H1 (cell line): Measurements from ENCODE around the gene GPD1. TPM values are rescaled to one million over a fixed set of nuclear protein-coding genes. Genes with fewer than 3 reads are reported as not detected.

ENCODE experiments used
- CTCF ChIA-PET: fragments of 300-600 bp; sonication (Branson Sonifier 250); formaldehyde crosslinking; loops from one replicate; lab custom pipeline; 2021; ENCODE audit not compliant: partially characterized antibody; lab: Charles Lee
- POLR2A ChIA-PET: fragments of 300-600 bp; sonication (Branson Sonifier 250); formaldehyde crosslinking; loops from one replicate; lab custom pipeline; 2021; ENCODE audit warnings: inconsistent platforms; ENCODE audit not compliant: partially characterized antibody; lab: Charles Lee
- DNase-seq, 2 experiments: peaks; one replicate each; pipeline versions ENCODE4 v3.0.0 to v3.0.0-alpha.2; 2010 to 2022; ENCODE audit warnings: low spot score in 2 of 2, low read depth in 1 of 2, mixed read lengths in 1 of 2
- FAIRE-seq: peaks from 2 replicates; lab custom pipeline; 2011; peaks lifted over from hg19 to GRCh38; lab: Jason Lieb, UNC
- H2AFZ ChIP-seq: 2 replicates; pipeline ENCODE4 v1.8.1; 2012; ENCODE audit warnings: low read length, inconsistent platforms
- H2AK5ac ChIP-seq: 2 replicates; pipeline ENCODE4 v1.6.1; 2013; ENCODE audit warnings: low read depth, low read length
- H2BK120ac ChIP-seq: replicated peaks from 2 replicates; pipeline ENCODE3; 2013; ENCODE audit warnings: low read depth, low read length, inconsistent platforms
- H2BK12ac ChIP-seq: 2 replicates; pipeline ENCODE4 v1.6.1; 2013; ENCODE audit warnings: low read depth, low read length
- H2BK15ac ChIP-seq: 2 replicates; pipeline ENCODE4 v1.6.1; 2013; ENCODE audit warnings: low read length
- H2BK20ac ChIP-seq: 2 replicates; pipeline ENCODE4 v1.6.1; 2013; ENCODE audit warnings: low read length
- H2BK5ac ChIP-seq: 2 replicates; pipeline ENCODE4 v1.6.1; 2013; ENCODE audit warnings: low read depth, low read length
- H3K14ac ChIP-seq: 2 replicates; pipeline ENCODE4 v1.6.1; 2013; ENCODE audit warnings: inconsistent platforms; ENCODE audit not compliant: insufficient read length
- H3K18ac ChIP-seq: 2 replicates; pipeline ENCODE4 v1.6.1; 2013; ENCODE audit warnings: low read length; ENCODE audit errors: extremely low read depth
- H3K23ac ChIP-seq: 2 replicates; pipeline ENCODE4 v1.6.1; 2013; ENCODE audit warnings: inconsistent platforms; ENCODE audit not compliant: insufficient read length
- H3K23me2 ChIP-seq: 2 replicates; pipeline ENCODE4 v1.6.1; 2013; ENCODE audit warnings: low read depth, low read length
- H3K27ac ChIP-seq: 2 replicates; pipeline ENCODE4 v1.6.1; 2011; ENCODE audit warnings: low read depth, low read length, inconsistent platforms
- H3K27me3 ChIP-seq, 4 experiments: replicated peaks in 1 of 4; 1 replicate in 1 of 4; 2 replicates in 3 of 4; pipeline versions ENCODE4 v1.6.1 to v1.8.1; 2011 to 2013; ENCODE audit warnings: low read length in 3 of 4, mild to moderate bottlenecking in 3 of 4, inconsistent platforms in 2 of 4, mixed read lengths in 2 of 4, moderate library complexity in 1 of 4; ENCODE audit not compliant: control insufficient read depth in 3 of 4, insufficient read depth in 3 of 4; ENCODE audit errors: extremely low read depth in 1 of 4
- H3K36me3 ChIP-seq, 4 experiments: 2 replicates each; pipeline versions ENCODE4 v1.6.1 to v1.8.1; 2011 to 2013; ENCODE audit warnings: mild to moderate bottlenecking in 4 of 4, low read length in 3 of 4, moderate library complexity in 2 of 4, control low read depth in 1 of 4, inconsistent platforms in 1 of 4; ENCODE audit not compliant: insufficient read depth in 4 of 4, control insufficient read depth in 2 of 4
- H3K4ac ChIP-seq: replicated peaks from 2 replicates; pipeline ENCODE3; 2013; ENCODE audit warnings: low read length, low read depth, mixed read lengths, inconsistent platforms; ENCODE audit not compliant: insufficient read length
- H3K4me1 ChIP-seq, 4 experiments: replicated peaks in 1 of 4; 1 replicate in 1 of 4; 2 replicates in 3 of 4; pipeline versions ENCODE4 v1.6.1 to v1.8.1; 2011 to 2013; ENCODE audit warnings: low read length in 3 of 4, inconsistent platforms in 2 of 4, mixed read lengths in 1 of 4; ENCODE audit not compliant: insufficient read depth in 4 of 4, control insufficient read depth in 3 of 4
- H3K4me2 ChIP-seq, 2 experiments: 2 replicates each; pipeline versions ENCODE4 v1.6.1 to v1.8.1; 2011 to 2013; ENCODE audit warnings: low read depth in 2 of 2, low read length in 2 of 2, control low read depth in 1 of 2, inconsistent platforms in 1 of 2, mild to moderate bottlenecking in 1 of 2; ENCODE audit not compliant: insufficient read depth in 1 of 2
- H3K4me3 ChIP-seq, 4 experiments: fragments of 200-600, 300-600 bp in 1 of 4; sonication (generic), shearing (Covaris generic), sonication (Bioruptor Twin) in 1 of 4; 2 replicates each; pipeline versions ENCODE4 v1.5.1 to v1.8.1; 2011 to 2016; ENCODE audit warnings: low read length in 4 of 4, low read depth in 3 of 4, control low read depth in 2 of 4, inconsistent platforms in 2 of 4, mild to moderate bottlenecking in 2 of 4, mixed read lengths in 1 of 4, moderate library complexity in 1 of 4; ENCODE audit not compliant: insufficient read depth in 2 of 4; ENCODE audit errors: extremely low read depth in 1 of 4
- H3K56ac ChIP-seq: replicated peaks from 2 replicates; pipeline ENCODE3; 2013; ENCODE audit warnings: low read depth, mild to moderate bottlenecking, mixed read lengths, low read length, inconsistent platforms; ENCODE audit not compliant: insufficient read length
- H3K79me1 ChIP-seq: 2 replicates; pipeline ENCODE4 v1.6.1; 2013; ENCODE audit warnings: low read depth, low read length, control low read depth
- H3K79me2 ChIP-seq, 2 experiments: 2 replicates each; pipeline versions ENCODE4 v1.6.1 to v1.8.1; 2012 to 2013; ENCODE audit warnings: low read length in 2 of 2, mild to moderate bottlenecking in 2 of 2, inconsistent platforms in 1 of 2; ENCODE audit not compliant: insufficient read depth in 2 of 2, control insufficient read depth in 1 of 2
- H3K9ac ChIP-seq, 4 experiments: replicated peaks in 1 of 4; 1 replicate in 1 of 4; 2 replicates in 3 of 4; pipeline versions ENCODE4 v1.6.1 to v1.8.1; 2011 to 2013; ENCODE audit warnings: low read depth in 3 of 4, low read length in 3 of 4, control low read depth in 2 of 4, mild to moderate bottlenecking in 2 of 4, moderate library complexity in 2 of 4, inconsistent platforms in 1 of 4; ENCODE audit errors: extremely low read depth in 1 of 4
- H3K9me3 ChIP-seq, 2 experiments: 2 replicates each; pipeline versions ENCODE4 v1.6.1 to v1.8.1; 2012 to 2013; ENCODE audit warnings: mild to moderate bottlenecking in 2 of 2, moderate library complexity in 2 of 2, control low read depth in 1 of 2, inconsistent platforms in 1 of 2, low read depth in 1 of 2, low read length in 1 of 2, mixed read lengths in 1 of 2; ENCODE audit not compliant: insufficient read depth in 2 of 2
- H4K20me1 ChIP-seq, 2 experiments: replicated peaks in 1 of 2; 2 replicates each; pipeline versions ENCODE3 to v1.8.1; 2011 to 2013; ENCODE audit warnings: inconsistent platforms in 2 of 2, low read length in 2 of 2, mild to moderate bottlenecking in 1 of 2; ENCODE audit not compliant: insufficient read depth in 2 of 2, control insufficient read depth in 1 of 2
- H4K5ac ChIP-seq: 2 replicates; pipeline ENCODE4 v1.6.1; 2013; ENCODE audit warnings: low read length, low read depth, mixed read lengths, inconsistent platforms; ENCODE audit not compliant: insufficient read length
- H4K8ac ChIP-seq: 2 replicates; pipeline ENCODE4 v1.8.0; 2013; ENCODE audit warnings: mild to moderate bottlenecking, moderate library complexity, low read length, inconsistent platforms; ENCODE audit not compliant: insufficient read depth; ENCODE audit errors: extremely low read depth
- H4K91ac ChIP-seq: replicated peaks from 2 replicates; pipeline ENCODE3; 2013; ENCODE audit warnings: low read length, mixed read lengths, inconsistent platforms; ENCODE audit not compliant: insufficient read length
- KDM1A ChIP-seq: fragments of 200-600, 300-600 bp; sonication (generic); IDR thresholded peaks from 2 replicates; pipeline ENCODE4 v1.7.1; 2016; ENCODE audit warnings: mild to moderate bottlenecking, low read length, borderline replicate concordance
- RXRA ChIP-seq: IDR thresholded peaks from 2 replicates; pipeline ENCODE4 v1.6.1; 2011; ENCODE audit warnings: low read depth, mild to moderate bottlenecking, low read length, moderate library complexity; ENCODE audit not compliant: insufficient read depth
- WGBS, 2 experiments: shearing (Covaris generic) in 1 of 2; methylation state at CpG; one replicate each; pipeline versions ENCODE4 v1.1.6 to v1.1.7; 2013 to 2015; ENCODE audit warnings: low lambda C conversion rate in 2 of 2, mixed read lengths in 2 of 2, inconsistent platforms in 1 of 2, low coverage in 1 of 2, missing lambda C conversion rate in 1 of 2; ENCODE audit not compliant: insufficient replicate concordance in 2 of 2, insufficient coverage in 1 of 2, insufficient read length in 1 of 2; ENCODE audit errors: extremely low coverage in 1 of 2, missing lambda C conversion rate in 1 of 2; 5-methylcytosine and 5-hydroxymethylcytosine counted together
- polyA plus RNA-seq, 7 experiments: library from polyadenylated mRNA; depleted of rRNA in 3 of 7; stranded (reverse) in 5 of 7; unstranded in 2 of 7; fragments of >200 nt in 5 of 7; fragments of 200-250 nt in 2 of 7; gene quantifications; 1 replicate in 5 of 7; 2 replicates in 1 of 7; 4 replicates in 1 of 7; pipeline versions ENCODE4 v1.2.1 to v1.2.3, GENCODE V29; 2011 to 2013; ENCODE audit warnings: missing spikeins in 2 of 7, mixed read lengths in 2 of 7
- total RNA-seq: library from RNA; stranded (reverse); fragmentation: NEBNext Ultra II Directional; extraction: Animal tissue kit (Norgen Biotek cat#: 25700); gene quantifications from 2 replicates; pipeline ENCODE4 v1.2.1, GENCODE V29; 2021

Gene GPD1
- total and polyA plus RNA-seq, 2 of the 8 experiments (the other 6 are each of a cell fraction or from before 2014, with no cell fraction given), result 0.45 to 0.74 TPM

DNA sequence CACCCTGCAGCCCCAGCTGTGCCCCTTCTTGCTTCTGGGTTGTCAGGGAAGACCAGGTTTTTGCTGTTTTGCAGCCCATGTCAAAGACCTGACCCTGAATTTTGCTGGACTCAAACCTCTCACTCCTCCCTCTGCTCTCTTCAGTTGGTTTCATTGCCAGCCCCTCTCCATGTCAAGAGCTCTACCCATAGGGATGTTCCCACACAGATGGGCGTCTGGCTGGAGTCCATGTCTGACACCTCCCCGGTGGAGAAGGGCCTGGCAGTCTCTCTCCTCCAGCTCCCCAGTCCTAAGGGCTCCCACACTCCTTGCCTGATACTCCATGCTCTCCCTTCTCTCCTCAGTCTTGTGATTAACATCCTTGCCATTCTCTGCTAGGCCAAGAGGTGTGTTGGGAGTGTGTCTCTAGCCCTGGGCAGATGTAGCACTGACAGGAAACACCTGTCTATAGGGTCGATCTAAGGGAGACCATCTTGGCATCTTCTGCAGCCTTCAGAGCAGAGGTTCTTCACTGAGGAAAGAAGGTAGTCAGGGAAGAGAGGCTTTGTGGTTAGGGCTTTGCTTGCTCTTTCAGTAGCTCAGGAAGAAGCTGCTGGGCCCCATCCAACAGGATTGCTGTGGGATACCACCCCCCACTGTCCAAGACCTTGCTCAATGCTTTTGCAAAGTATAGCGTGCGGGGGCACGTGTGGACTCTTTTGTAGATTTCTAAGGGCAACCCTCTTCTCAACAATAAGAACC lies 41.7 kb upstream of the GPD1 start:
- no peak overlapping the region for H4K8ac ChIP-seq
- FAIRE-seq (no peak), DNase-seq (no peak)
- H3K79me1 ChIP-seq, result no peaks in the 10 kb centered on the region
- ChIA-PET CTCF (interaction anchor here (0.6 to 22.8 kb wide), 7 partner anchors 9 to 418 kb away, joined by 3 to 420 read pairs (median 4); partner anchors contain the start of genes AQP6 and SMARCD1), POLR2A (interaction anchor here (0.9 to 1.0 kb wide), 3 partner anchors 12 to 230 kb away, joined by 3 to 4 read pairs (median 3); no protein-coding TSS in a partner anchor)
- H2BK15ac ChIP-seq, result no peak overlapping the region
- H2BK20ac ChIP-seq, result no peak overlapping the region
- WGBS, 2 experiments, result 68% methylated on average over 6 of the region's 6 CpGs; no CpG with 5 or more reads in 1 of the 2 experiments
- no peak for TF ChIP-seq KDM1A
- no peak for TF ChIP-seq RXRA
- H2BK120ac ChIP-seq, result no peak overlapping the region
- peaks cover 10 to 44% (median 27%) of the 10 kb centered on the region in 4 experiments for H3K27me3 ChIP-seq
- H3K4me1 ChIP-seq, result peaks cover 0 to 5% (median under 1%) of the 10 kb centered on the region in 4 experiments; a peak in 3 of 7 replicates
- no peaks in the 10 kb centered on the region for H3K79me2 ChIP-seq
- H3K14ac ChIP-seq, result no peak overlapping the region
- no peak overlapping the region for H2BK12ac ChIP-seq
- H4K5ac ChIP-seq, result no peak overlapping the region
- H3K23me2 ChIP-seq, result peaks cover 2% of the 10 kb centered on the region
- H3K4me2 ChIP-seq, result no peak overlapping the region
- H3K36me3 ChIP-seq, result no peaks in the 10 kb centered on the region
- no peak overlapping the region for H3K4me3 ChIP-seq
- no peak overlapping the region for H3K4ac ChIP-seq
- H3K9ac ChIP-seq, result no peak overlapping the region
- no peak overlapping the region for H4K91ac ChIP-seq
- no peak overlapping the region for H2BK5ac ChIP-seq
- no peak overlapping the region for H2AFZ ChIP-seq
- no peaks in the 10 kb centered on the region for H3K9me3 ChIP-seq
- no peak overlapping the region for H3K23ac ChIP-seq
- H3K18ac ChIP-seq, result no peak overlapping the region
- H4K20me1 ChIP-seq, result peaks cover under 1 to 2% of the 10 kb centered on the region in 2 experiments
- H3K27ac ChIP-seq, result no peak overlapping the region
- H2AK5ac ChIP-seq, result no peak overlapping the region
- no peak overlapping the region for H3K56ac ChIP-seq
